Colon (tissue), 2 donors: ENCODE data around the gene IRF3.

Source experiments
- FAIRE-seq: peaks from 2 replicates; lab custom pipeline; 2012; peaks lifted over from hg19 to GRCh38; lab: Jason Lieb, UNC
- donor health status: control.
- donor health status: control.

The IRF3 gene

DNA sequence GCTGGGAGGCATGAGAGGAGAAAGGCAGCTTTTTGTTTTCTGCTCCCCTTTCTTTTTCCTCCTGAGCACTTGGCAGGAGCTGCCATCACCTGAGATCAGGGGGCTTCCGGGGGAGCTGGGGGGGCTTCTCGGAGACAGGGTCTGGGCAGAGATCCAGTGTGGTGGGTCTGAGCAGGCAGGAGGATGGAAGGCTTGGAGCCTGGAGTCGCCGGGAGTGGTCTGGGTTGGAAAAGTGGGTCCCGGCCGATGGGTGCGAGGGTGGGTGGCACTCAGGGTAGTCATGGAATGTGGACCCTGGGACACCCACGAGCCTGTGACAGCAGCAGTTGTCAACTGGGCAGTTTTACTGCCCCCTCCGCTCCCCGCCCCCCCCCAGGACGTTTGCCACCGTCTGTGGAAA lies 21.5 kb upstream of the IRF3 start:
- FAIRE-seq: no peak

GRCh38 chr19:49686503-49687088 lies 20.9 kb upstream of the IRF3 start:
- no peak for FAIRE-seq

GRCh38 chr19:49685845-49686332 lies 20.2 kb upstream of the IRF3 start:
- FAIRE-seq: no peak

- no peak for FAIRE-seq
These were observed 19.4 kb upstream of the IRF3 start for GRCh38 chr19:49684983-49685553.

DNA sequence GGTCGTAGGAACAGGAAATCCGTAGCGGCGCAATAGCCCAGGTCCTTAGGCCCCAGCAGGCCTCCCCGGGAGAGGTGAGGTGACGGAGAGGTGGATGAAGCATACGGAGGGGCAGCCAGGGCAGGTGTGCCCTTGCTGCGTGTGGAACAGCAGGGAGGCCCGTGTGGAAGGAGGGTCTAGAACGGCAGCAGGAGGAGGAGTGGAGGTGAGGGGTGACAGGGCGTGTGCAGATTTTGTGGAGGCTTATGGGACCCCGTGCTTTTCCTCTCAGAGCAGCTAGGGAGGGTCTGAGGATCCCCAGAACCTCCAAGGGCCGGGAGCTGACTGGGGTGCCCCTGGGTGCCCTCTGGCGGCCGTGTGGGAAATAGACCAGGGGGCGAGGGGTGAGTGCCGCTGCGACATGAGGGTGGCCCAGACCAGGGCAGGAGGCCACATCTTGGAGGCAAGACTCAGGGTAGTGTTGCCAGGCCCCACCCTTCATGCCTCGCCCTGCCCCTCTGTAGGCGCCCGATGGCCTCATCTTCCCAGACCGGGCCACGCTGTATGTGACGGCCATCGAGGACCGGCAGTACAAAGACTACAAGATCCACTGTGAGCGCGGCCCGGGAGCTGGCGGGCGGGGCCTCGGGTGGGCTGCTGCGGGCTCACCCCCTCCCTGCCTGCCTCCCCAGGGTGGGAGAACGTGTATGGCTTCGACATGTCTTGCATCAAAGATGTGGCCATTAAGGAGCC lies 18.8 kb upstream of the IRF3 start:
- FAIRE-seq: no peak

- no peak for FAIRE-seq
These were observed 18.2 kb upstream of the IRF3 start for GRCh38 chr19:49683814-49684250.

DNA sequence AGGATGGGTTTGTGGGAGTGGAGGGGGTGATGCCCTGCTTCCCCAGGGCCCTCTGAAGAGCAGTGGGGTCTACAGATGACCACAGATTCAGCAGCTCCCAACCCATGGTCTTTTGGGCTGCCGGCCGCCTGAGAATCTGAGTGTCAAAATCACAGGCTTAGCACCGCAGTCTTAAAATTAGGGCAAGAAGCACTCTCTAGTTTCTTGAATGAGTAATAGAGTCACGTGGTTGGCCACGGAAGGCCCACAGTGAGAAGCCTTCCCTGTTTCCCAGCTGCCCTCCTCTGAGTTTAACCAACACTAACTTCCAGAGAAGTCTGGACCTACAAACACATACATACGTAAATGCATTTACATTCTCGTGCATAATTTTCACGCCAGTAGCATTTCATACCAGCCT lies 16.6 kb upstream of the IRF3 start:
- no peak for FAIRE-seq

DNA sequence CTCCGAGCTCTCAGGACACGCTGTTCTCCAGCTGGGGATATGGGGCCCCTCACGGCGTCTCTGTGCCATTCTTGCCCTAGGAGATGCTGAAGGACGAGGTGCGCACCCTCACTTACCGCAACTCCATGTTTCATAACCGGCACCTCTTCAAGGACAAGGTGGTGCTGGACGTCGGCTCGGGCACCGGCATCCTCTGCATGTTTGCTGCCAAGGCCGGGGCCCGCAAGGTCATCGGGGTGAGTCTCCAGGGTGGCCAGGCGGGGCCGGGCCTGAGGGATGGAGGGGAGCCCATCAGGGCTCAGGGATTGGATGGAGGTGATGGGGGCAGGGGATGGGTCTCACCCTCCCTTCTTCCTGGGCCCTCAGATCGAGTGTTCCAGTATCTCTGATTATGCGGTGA lies 16.2 kb upstream of the IRF3 start:
- FAIRE-seq: no peak

GRCh38 chr19:49680421-49681351 lies 15.0 kb upstream of the IRF3 start:
- no peak for FAIRE-seq

DNA sequence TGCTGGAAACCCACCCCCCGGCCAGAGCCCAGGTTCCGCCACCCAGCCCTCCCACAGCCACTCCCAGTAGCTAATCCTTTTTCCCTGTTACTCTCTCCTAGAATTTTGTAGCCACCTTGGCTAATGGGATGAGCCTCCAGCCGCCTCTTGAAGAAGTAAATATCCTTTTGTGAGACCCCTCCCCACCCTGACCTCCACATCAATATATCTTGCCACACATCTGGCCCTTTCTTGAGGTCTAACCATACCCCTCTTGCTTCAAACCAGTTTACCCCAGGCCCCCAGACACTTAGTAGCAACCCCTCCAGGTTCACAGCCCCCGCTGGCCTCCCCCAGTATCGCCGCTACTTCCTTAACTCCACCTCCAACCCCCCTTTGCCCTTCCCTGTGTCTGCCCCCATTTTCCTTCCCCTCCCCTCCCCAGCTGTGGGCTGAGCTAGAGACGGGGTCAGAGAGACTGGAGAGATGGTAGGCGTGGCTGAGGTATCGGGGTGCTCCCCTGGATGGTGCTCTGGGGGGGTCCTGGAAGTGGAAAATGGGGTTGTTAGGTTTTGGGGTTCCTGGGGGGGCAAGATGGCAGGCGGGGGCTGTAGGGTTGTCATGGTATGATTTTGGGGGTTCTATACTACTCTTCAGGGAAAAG lies 14.2 kb upstream of the IRF3 start:
- no peak for FAIRE-seq

DNA sequence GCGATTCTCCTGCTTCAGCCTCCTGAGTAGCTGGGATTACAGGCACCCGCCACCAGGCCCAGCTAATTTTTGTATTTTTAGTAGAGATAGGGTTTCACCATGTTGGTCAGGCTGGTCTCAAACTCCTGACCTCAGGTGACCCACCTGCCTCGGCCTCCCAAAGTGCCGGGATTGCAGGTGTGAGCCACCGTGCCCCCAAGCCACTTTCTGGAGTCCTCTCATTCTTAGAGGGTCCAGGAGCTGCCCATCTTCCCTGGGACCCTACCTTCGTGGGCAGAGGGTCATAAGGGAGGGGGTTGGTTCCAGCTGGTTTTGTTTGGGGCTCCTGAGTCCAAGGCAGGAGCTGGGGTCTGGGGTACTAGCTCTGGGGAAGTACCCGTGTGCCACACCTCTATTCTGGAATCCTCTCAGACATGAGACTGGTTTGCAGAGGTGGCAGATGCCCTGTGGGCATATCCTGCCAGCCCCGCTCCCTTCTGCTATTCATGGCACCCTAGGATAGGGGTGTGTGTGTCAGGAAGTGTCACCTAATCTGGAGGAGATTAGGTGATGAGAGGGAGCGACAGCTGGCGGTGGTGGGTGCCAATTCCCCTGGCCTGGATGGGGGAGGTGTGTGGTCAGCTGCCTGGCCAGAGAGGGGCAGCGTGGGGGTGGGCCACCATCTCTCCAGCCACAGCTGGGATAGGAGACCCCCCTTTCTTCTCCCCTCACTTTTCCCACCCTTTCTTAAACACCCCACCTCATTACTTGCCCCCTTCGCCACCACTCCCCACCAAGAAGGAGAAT lies 13.5 kb upstream of the IRF3 start:
- FAIRE-seq: no peak

GRCh38 chr19:49677901-49678674 lies 12.4 kb upstream of the IRF3 start:
- FAIRE-seq: no peak

- FAIRE-seq: no peak
These were observed 11.7 kb upstream of the IRF3 start, which contains the start of gene PRMT1 for GRCh38 chr19:49677231-49677900. Gene PRMT1, plus strand, starts transcription at chr19:49677271. Its CDS starts 10 bp downstream, at chr19:49677281.

DNA sequence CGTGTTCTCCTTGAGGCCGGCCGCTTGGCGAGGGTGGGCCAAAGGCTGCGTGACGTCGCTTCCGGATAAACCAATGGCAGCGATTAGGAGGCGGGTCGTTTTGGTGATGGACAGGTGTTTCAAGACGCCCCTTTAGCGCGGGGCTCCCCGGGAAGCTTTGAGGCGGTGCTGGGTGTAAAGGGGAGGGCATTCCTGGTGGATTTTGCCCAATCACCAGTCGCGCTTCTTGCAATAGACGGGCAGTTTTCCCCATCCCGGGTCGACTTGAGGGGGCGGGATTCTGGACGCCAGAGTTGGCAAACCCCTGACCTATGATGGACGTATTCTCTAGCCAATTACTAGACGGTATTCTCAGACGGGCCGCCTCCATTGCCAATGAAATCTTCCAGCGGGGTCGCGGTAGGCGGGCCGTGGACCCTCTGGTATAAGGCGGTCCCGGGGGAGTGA lies 11.2 kb upstream of the IRF3 start:
- FAIRE-seq: peak; percentile 97

- no peak for FAIRE-seq
These were observed 10.6 kb upstream of the IRF3 start for GRCh38 chr19:49676136-49676783.

DNA sequence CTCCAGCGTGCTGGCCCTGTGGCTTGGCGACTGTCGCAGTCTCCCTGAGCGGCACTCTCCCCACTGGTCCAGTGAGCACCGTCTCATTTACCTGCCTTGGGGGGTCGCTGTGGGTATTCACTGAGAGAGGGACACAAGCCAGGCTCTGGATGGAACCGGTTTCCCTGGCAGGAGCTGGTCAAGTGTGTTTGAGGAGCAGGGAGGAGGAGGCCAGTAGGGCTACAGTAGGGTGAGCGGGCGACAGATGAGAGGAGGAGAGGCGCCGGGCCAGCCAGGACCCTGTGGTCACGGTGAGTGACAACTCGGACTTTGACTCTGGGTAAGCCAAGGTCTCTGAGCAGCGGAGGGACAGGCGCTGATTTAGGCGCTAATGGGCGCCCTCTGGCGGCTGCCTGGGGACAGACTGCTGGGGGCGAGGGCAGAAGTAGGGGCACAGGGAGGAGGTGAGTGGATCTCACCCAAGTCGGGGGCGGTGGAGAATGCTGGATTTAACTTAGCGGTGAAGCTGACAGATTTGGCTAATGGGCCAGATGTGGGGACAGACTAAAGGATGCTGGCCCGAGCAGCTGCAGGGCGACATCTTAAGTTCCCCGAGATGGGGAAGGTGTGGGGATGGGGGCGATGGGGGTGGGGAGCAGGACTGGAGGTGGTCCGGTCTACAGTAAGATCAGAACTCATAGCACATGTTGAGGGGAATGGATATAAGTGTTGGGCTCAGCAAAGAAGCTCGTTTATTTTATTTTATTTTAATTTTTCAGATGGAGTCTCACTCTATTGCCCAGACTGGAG lies 6.7 kb upstream of the IRF3 start:
- no peak for FAIRE-seq

GRCh38 chr19:49669516-49669915 lies 3.9 kb upstream of the IRF3 start:
- no peak for FAIRE-seq

GRCh38 chr19:49667473-49667872 lies 1.8 kb upstream of the IRF3 start:
- FAIRE-seq: no peak
